ENCODE data around the gene VTA1. TPM values are rescaled to one million over a fixed set of nuclear protein-coding genes. Genes with fewer than 3 reads are reported as not detected.
"Not testable (repeated sequence)": the region's sequence is repeated elsewhere in the genome, so short reads cannot be mapped to it uniquely, and the experiment has no call there.

Gene VTA1
- total and polyA plus RNA-seq, 2 experiments from 2014 or later = 108 to 130 TPM

- H3K9me2 ChIP-seq (ENCODE audit: insufficient read depth) = no peaks in the 10 kb centered on the region
- in situ Hi-C loops (cut with MboI) = no loop called here
Measured at GRCh38 chr6:142226731-142227130, 79.7 kb downstream of the VTA1 start.

DNA sequence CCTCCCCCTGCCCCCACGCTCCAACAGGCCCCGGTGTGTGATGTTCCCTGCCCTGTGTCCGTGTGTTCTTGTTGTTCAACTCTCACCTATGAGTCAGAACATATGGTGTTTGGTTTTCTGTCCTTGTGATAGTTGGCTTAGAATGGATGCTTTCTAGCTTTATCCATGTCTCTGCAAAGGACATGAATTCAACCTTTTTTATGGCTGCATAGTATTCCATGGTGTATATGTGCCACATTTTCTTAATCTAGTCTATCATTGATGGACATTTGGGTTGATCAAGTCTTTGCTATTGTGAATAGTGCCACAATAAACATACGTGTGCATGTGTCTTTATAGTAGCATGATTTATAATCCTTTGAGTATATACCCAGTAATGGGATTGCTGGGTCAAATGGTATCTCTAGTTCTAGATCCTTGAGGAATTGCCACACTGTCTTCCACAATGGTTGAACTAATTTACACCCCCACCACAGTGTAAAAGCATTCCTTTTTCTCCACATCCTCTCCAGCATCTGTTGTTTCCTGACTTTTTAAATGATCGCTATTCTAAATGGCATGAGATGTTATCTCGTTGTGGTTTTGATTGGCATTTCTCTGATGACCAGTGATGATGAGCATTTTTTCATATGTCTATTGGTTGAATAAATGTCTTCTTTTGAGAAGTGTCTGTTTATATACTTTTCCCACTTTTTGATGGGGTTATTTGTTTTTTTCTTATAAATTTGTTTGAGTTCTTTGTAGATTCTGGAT, 82.6 kb downstream of the VTA1 start:
- H3K79me2 ChIP-seq (ENCODE audit: insufficient read depth); H3K4me2 ChIP-seq (ENCODE audit: unreplicated experiment); H2AFZ ChIP-seq; H3K9ac ChIP-seq; H3K27ac ChIP-seq; H3K9me2 ChIP-seq (ENCODE audit: insufficient read depth); in situ Hi-C loops (cut with MboI); H3K4me1 ChIP-seq (ENCODE audit: insufficient read depth); H3K4me3 ChIP-seq; H4K20me1 ChIP-seq (ENCODE audit: insufficient read depth); H3K27me3 ChIP-seq (replicated peaks; ENCODE audit: insufficient read depth); DNase-seq; H3F3A ChIP-seq (ENCODE audit: insufficient read depth); H3K9me3 ChIP-seq (ENCODE audit: low read depth); H3K36me3 ChIP-seq (ENCODE audit: low read depth): not testable (repeated sequence)
- WGBS, 2 experiments (ENCODE audit: low coverage in 1 of 2, low lambda C conversion rate in 2 of 2, missing lambda C conversion rate in 2 of 2) = 81 to 84% methylated on average over 6 of the region's 6 CpGs

More at GRCh38 chr6:142226731-142227130, 79.7 kb downstream of the VTA1 start:
- 83 to 86% methylated on average over 4 of the region's 4 CpGs for WGBS, 2 experiments (ENCODE audit: low coverage in 1 of 2, low lambda C conversion rate in 2 of 2, missing lambda C conversion rate in 2 of 2)
- no peaks in the 10 kb centered on the region for H3K27me3 ChIP-seq (replicated peaks; ENCODE audit: insufficient read depth)
- H3K9me3 ChIP-seq (ENCODE audit: low read depth) = no peaks in the 10 kb centered on the region
- no peaks in the 10 kb centered on the region for H4K20me1 ChIP-seq (ENCODE audit: insufficient read depth)
- TF ChIP-seq EZH2phosphoT487 (IDR thresholded peaks at IDR 0.05; ENCODE audit: insufficient read depth, low read depth) = no peak
- TF ChIP-seq EZH2 (IDR thresholded peaks at IDR 0.05; ENCODE audit: insufficient read depth, poor library complexity, severe bottlenecking) = no peak
- no peak overlapping the region for H3K9ac ChIP-seq
- no peak for DNase-seq
- H3K4me3 ChIP-seq = no peak overlapping the region
- no peaks in the 10 kb centered on the region for H3K79me2 ChIP-seq (ENCODE audit: insufficient read depth)
- H3K4me1 ChIP-seq (ENCODE audit: insufficient read depth) = no peaks in the 10 kb centered on the region
- H3K4me2 ChIP-seq (ENCODE audit: unreplicated experiment) = no peak overlapping the region
- H3F3A ChIP-seq (ENCODE audit: insufficient read depth) = no peaks in the 10 kb centered on the region
- H3K36me3 ChIP-seq (ENCODE audit: low read depth) = no peaks in the 10 kb centered on the region
- no peak overlapping the region for H2AFZ ChIP-seq
- no peak overlapping the region for H3K27ac ChIP-seq

DNA sequence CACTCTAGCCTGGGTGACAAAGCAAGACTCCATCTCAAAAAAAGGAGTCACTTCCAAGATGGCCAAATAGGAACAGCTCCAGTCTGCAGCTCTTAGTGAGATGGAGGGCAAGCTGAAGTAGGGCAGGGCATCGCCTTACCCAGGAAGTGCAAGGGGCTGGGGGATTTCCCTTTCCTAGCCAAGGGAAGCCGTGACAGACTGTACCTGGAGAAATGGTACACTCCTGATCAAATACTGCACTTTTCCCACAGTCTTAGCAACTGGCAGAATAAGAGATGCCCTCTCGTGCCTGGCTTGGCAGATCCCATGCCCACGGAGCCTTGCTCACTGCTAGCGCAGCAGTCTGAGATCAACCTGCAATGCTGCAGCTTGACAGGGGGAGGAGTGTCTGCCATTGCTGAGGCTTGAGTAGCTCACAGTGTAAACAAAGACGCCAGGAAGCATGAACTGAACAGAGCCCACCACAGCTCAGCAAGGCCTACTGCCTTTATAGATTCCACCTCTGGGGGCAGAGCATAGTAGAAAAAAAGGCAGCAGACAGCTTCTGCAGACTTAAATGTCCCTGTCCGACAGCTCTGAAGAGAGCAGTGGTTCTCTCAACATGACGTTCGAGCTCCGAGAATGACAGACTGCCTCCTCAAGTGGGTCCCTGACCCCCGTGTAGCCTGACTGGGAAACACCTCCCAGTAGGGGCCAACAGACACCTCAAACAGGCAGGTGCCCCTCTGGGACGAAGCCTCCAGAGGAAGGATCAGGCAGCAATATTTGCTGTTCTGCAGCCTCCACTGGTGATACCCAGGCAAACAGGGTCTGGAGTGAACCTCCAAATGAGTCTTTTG, 85.4 kb downstream of the VTA1 start:
- H3F3A ChIP-seq (ENCODE audit: insufficient read depth); in situ Hi-C loops (cut with MboI); H3K4me1 ChIP-seq (ENCODE audit: insufficient read depth); H3K27me3 ChIP-seq (replicated peaks; ENCODE audit: insufficient read depth); H3K4me2 ChIP-seq (ENCODE audit: unreplicated experiment); H3K36me3 ChIP-seq (ENCODE audit: low read depth); H3K79me2 ChIP-seq (ENCODE audit: insufficient read depth); H3K27ac ChIP-seq; H3K9ac ChIP-seq; H3K4me3 ChIP-seq; H4K20me1 ChIP-seq (ENCODE audit: insufficient read depth); H2AFZ ChIP-seq; H3K9me2 ChIP-seq (ENCODE audit: insufficient read depth); H3K9me3 ChIP-seq (ENCODE audit: low read depth); DNase-seq: not testable (repeated sequence)
- 69 to 71% methylated on average over 12 of the region's 12 CpGs for WGBS, 2 experiments (ENCODE audit: low coverage in 1 of 2, low lambda C conversion rate in 2 of 2, missing lambda C conversion rate in 2 of 2)

GRCh38 chr6:142233945-142234682, 87.1 kb downstream of the VTA1 start:
- no peak for TF ChIP-seq EZH2 (IDR thresholded peaks at IDR 0.05; ENCODE audit: insufficient read depth, poor library complexity, severe bottlenecking)
- TF ChIP-seq EZH2phosphoT487 (IDR thresholded peaks at IDR 0.05; ENCODE audit: insufficient read depth, low read depth) = no peak
- WGBS, 2 experiments (ENCODE audit: low coverage in 1 of 2, low lambda C conversion rate in 2 of 2, missing lambda C conversion rate in 2 of 2) = 80% methylated on average over 7 to 8 of the region's 8 CpGs
- in situ Hi-C loops (cut with MboI) = no loop called here

More at GRCh38 chr6:142233945-142234682, 87.1 kb downstream of the VTA1 start:
- no peaks in the 10 kb centered on the region for H3K9me3 ChIP-seq (ENCODE audit: low read depth)
- no peak overlapping the region for H3K27ac ChIP-seq
- H3K9ac ChIP-seq = no peak overlapping the region
- DNase-seq = no peak
- no peaks in the 10 kb centered on the region for H3K27me3 ChIP-seq (replicated peaks; ENCODE audit: insufficient read depth)
- no peaks in the 10 kb centered on the region for H3F3A ChIP-seq (ENCODE audit: insufficient read depth)
- no peaks in the 10 kb centered on the region for H3K4me1 ChIP-seq (ENCODE audit: insufficient read depth)
- no peak overlapping the region for H3K4me3 ChIP-seq
- no peaks in the 10 kb centered on the region for H3K9me2 ChIP-seq (ENCODE audit: insufficient read depth)
- H3K79me2 ChIP-seq (ENCODE audit: insufficient read depth) = no peaks in the 10 kb centered on the region
- no peaks in the 10 kb centered on the region for H3K36me3 ChIP-seq (ENCODE audit: low read depth)
- H2AFZ ChIP-seq = no peak overlapping the region
- H3K4me2 ChIP-seq (ENCODE audit: unreplicated experiment) = no peak overlapping the region
- no peaks in the 10 kb centered on the region for H4K20me1 ChIP-seq (ENCODE audit: insufficient read depth)
